Adrenal gland (tissue), 12 donors: ENCODE data around the gene ARHGAP6. TPM values are rescaled to one million over a fixed set of nuclear protein-coding genes. Genes with fewer than 3 reads are reported as not detected.

Experiments used
- DNase-seq, 7 donors: peaks; one replicate each; pipeline ENCODE4 v3.0.0-alpha.2; 2019 to 2020
- H3K27ac ChIP-seq, 5 donors: fragments of 200-600 bp; sonication (generic) in 4 of 5; 1 replicate in 3 of 5; 2 replicates in 2 of 5; pipeline versions ENCODE4 v1.5.1 to v1.8.0; 2016 to 2020; ENCODE audit warnings: mild to moderate bottlenecking in 1 of 5
- H3K27me3 ChIP-seq: fragments of 200-600 bp; 2 replicates; pipeline ENCODE4 v1.8.0; 2021
- H3K36me3 ChIP-seq, 2 donors: fragments of 200-600 bp; replicated peaks in 1 of 2; 1 replicate in 1 of 2; 2 replicates in 1 of 2; pipeline versions ENCODE4 v1.5.1 to v1.8.0; 2018 to 2022
- H3K4me1 ChIP-seq, 2 donors: fragments of 200-600 bp; replicated peaks in 1 of 2; 1 replicate in 1 of 2; 2 replicates in 1 of 2; pipeline versions ENCODE4 v1.5.1 to v1.8.0; 2018 to 2021
- H3K4me3 ChIP-seq, 4 donors: fragments of 200-600 bp; sonication (generic) in 3 of 4; one replicate each; pipeline ENCODE4 v1.5.1; 2016 to 2018
- H3K9me3 ChIP-seq, 3 donors: fragments of 200-600 bp; sonication (generic) in 1 of 3; replicated peaks in 1 of 3; 1 replicate in 2 of 3; 2 replicates in 1 of 3; pipeline versions ENCODE4 v1.5.1 to v1.8.0; 2016 to 2021
- CTCF ChIP-seq, 6 experiments: fragments of 450-650 bp in 4 of 6; fragments of 200-600 bp in 2 of 6; sonication (generic) in 1 of 6; IDR thresholded peaks; 1 replicate in 5 of 6; 2 replicates in 1 of 6; pipeline versions ENCODE4 v1.5.1 to v1.8.0; 2016 to 2021; ENCODE audit warnings: antibody characterized with exemption in 6 of 6, mild to moderate bottlenecking in 2 of 6, moderate library complexity in 1 of 6
- POLR2A ChIP-seq, 2 donors: fragments of 450-650 bp; IDR thresholded peaks; one replicate each; pipeline ENCODE4 v1.6.1; 2017; ENCODE audit warnings: antibody characterized with exemption in 2 of 2, mild to moderate bottlenecking in 2 of 2, moderate library complexity in 1 of 2
- WGBS, 4 donors: extraction: QIAGEN DNeasy Blood & Tissue Kit in 2 of 4; methylation state at CpG; one replicate each; pipeline versions ENCODE4 v1.1.5 to v1.1.7; 2013 to 2017; 5-methylcytosine and 5-hydroxymethylcytosine counted together
- intact Hi-C, 2 donors: fragments of 100-400 bp; cut with DNase I; formaldehyde crosslinking; loops; one replicate each; pipeline versions ENCODE4 v1.14.1 to v1.15.0; 2022 to 2023
- polyA plus RNA-seq, 3 donors: library from polyadenylated mRNA; stranded (reverse); fragments of 200-250 nt in 2 of 3; fragments of 350-450 nt in 1 of 3; fragmentation: Illumina TruSeq in 1 of 3; extraction: RNeasy Lipid Tissue Mini Kit (QIAGEN cat#74804) in 1 of 3; gene quantifications; one replicate each; pipeline ENCODE4 v1.2.3, GENCODE V29; 2013 to 2014
- total RNA-seq, 9 donors: library from RNA; depleted of rRNA in 4 of 9; stranded (reverse); fragments of >200 nt in 4 of 9; fragments of 120-200 nt in 1 of 9; fragmentation: NEBNext Ultra II Directional in 1 of 9; extraction: Animal tissue kit (Norgen Biotek cat#: 25700) in 1 of 9; gene quantifications; one replicate each; pipeline versions ENCODE4 v1.1.0 to v1.2.4, GENCODE V29; 2013 to 2023
- donor health status: healthy with polysubstance abuse.
- donor health status: Bipolar disorder and iron deficiency.
- donor health status: DM: yes; HTN: yes; CAD: no.
- donor health status: DM: no; HTN: no; CAD: no.
- donor health status: DM: no; HTN: no; CAD: no.
- donor health status: DM: yes; HTN: yes; CAD: no.

ARHGAP6 gene
- total and polyA plus RNA-seq, 12 donors: 0.78 to 4.2 (median 2.7) TPM

GRCh38 chrX:11287505-11287904, 378.2 kb downstream of the ARHGAP6 start:
- no peak overlapping the region for H3K4me3 ChIP-seq
- no peaks in the 10 kb centered on the region for H3K9me3 ChIP-seq
- no peak for TF ChIP-seq CTCF (IDR thresholded peaks at IDR 0.05)
- no peak for TF ChIP-seq POLR2A (IDR thresholded peaks at IDR 0.05)
- H3K27ac ChIP-seq: no peak overlapping the region
- H3K27me3 ChIP-seq: peaks cover 7% of the 10 kb centered on the region
- DNase-seq: no peak
- WGBS, 4 donors: 40 to 54% (median 50%) methylated on average over 1 of the region's 1 CpG
- no peaks in the 10 kb centered on the region for H3K36me3 ChIP-seq
- intact Hi-C loops: no loop called here
- H3K4me1 ChIP-seq: no peaks in the 10 kb centered on the region

GRCh38 chrX:11285651-11286050, 380.1 kb downstream of the ARHGAP6 start:
- no peak overlapping the region for H3K4me3 ChIP-seq
- TF ChIP-seq POLR2A (IDR thresholded peaks at IDR 0.05) (no peak), CTCF (IDR thresholded peaks at IDR 0.05) (no peak)
- H3K9me3 ChIP-seq: no peaks in the 10 kb centered on the region
- H3K4me1 ChIP-seq: no peaks in the 10 kb centered on the region
- H3K36me3 ChIP-seq: no peaks in the 10 kb centered on the region
- H3K27me3 ChIP-seq: no peaks in the 10 kb centered on the region
- WGBS, 4 donors: 58 to 61% (median 59%) methylated on average over 3 of the region's 3 CpGs
- no peak overlapping the region for H3K27ac ChIP-seq
- no peak for DNase-seq
- intact Hi-C loops: no loop called here

GRCh38 chrX:11282043-11282442, 383.7 kb downstream of the ARHGAP6 start:
- WGBS, 4 donors: 19 to 59% (median 35%) methylated on average over 2 of the region's 2 CpGs
- Histone ChIP-seq H3K4me1 (no peaks in the 10 kb centered on the region), H3K36me3 (no peaks in the 10 kb centered on the region), H3K4me3 (no peak overlapping the region), H3K27me3 (no peaks in the 10 kb centered on the region), H3K9me3 (no peaks in the 10 kb centered on the region), H3K27ac (no peak overlapping the region)
- intact Hi-C loops: no loop called here
- no peak for DNase-seq
- TF ChIP-seq CTCF (IDR thresholded peaks at IDR 0.05) (no peak), POLR2A (IDR thresholded peaks at IDR 0.05) (no peak)

- no peaks in the 10 kb centered on the region for H3K4me1 ChIP-seq
- no peak overlapping the region for H3K27ac ChIP-seq
- no peak for TF ChIP-seq CTCF (IDR thresholded peaks at IDR 0.05)
- TF ChIP-seq POLR2A (IDR thresholded peaks at IDR 0.05): no peak
- intact Hi-C loops: no loop called here
- no peaks in the 10 kb centered on the region for H3K27me3 ChIP-seq
- no peak overlapping the region for H3K4me3 ChIP-seq
- no peak for DNase-seq
- no peaks in the 10 kb centered on the region for H3K9me3 ChIP-seq
- no peaks in the 10 kb centered on the region for H3K36me3 ChIP-seq
- 57 to 87% (median 73%) methylated on average over 1 of the region's 1 CpG for WGBS, 4 donors
These were observed 392.2 kb downstream of the ARHGAP6 start for GRCh38 chrX:11273544-11273943.
